NCI-H345 treated with DMSO at 0.1 percent for 48 hours (cell line): ENCODE data around the gene MCCD1.

Experiments
- DNase-seq: peaks from one replicate; lab custom pipeline; 2025; ENCODE audit not compliant: unreplicated experiment; lab: John Stamatoyannopoulos, UW

The MCCD1 gene

GRCh38 chr6:31568537-31568961, 39.8 kb downstream of the MCCD1 start:
- no peak for DNase-seq

DNA sequence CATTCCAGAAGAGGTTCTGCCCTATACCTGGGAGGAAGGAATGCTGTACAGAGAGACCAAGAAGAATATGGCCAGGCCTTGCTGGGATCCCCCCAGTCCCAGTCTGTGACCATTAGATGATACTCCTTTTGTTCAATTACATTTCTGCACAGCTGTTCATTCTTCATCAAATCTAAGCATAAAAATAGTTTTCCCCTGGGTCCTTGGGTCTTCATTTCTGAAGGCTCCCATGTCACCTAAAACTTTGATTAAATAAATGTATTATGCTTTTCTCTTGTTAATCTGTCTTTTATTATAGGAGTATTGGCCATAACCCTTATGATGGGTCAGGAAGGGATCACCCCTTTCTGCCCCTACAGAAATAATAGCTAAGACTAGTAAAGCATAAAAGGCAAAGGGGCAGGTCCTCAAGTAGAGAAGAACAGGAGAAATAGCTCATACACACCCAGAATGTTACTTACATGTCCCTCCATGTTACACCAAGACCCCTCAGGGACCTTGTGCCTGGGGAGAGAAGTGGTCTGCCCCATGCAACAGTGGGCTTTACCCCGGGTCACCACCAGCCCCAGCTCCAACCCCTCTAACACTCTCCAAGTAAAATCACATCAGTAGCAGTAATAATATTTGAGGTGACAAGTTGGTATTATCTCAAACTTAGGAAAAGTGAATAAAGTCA, 41.2 kb downstream of the MCCD1 start:
- no peak for DNase-seq

DNA sequence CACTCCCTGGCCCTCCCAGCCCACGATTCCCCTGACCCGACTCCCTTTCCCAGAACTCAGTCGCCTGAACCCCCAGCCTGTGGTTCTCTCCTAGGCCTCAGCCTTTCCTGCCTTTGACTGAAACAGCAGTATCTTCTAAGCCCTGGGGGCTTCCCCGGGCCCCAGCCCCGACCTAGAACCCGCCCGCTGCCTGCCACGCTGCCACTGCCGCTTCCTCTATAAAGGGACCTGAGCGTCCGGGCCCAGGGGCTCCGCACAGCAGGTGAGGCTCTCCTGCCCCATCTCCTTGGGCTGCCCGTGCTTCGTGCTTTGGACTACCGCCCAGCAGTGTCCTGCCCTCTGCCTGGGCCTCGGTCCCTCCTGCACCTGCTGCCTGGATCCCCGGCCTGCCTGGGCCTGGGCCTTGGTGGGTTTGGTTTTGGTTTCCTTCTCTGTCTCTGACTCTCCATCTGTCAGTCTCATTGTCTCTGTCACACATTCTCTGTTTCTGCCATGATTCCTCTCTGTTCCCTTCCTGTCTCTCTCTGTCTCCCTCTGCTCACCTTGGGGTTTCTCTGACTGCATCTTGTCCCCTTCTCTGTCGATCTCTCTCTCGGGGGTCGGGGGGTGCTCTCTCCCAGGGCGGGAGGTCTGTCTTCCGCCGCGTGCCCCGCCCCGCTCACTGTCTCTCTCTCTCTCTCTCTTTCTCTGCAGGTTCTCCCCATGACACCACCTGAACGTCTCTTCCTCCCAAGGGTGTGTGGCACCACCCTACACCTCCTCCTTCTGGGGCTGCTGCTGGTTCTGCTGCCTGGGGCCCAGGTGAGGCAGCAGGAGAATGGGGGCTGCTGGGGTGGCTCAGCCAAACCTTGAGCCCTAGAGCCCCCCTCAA, 43.5 kb downstream of the MCCD1 start, which contains the start of gene LTA:
Gene LTA, plus strand, starts transcription at position 249 of the 871 bp plus-strand sequence. Its CDS starts 454 bp downstream, at position 703.
- DNase-seq: no peak

DNA sequence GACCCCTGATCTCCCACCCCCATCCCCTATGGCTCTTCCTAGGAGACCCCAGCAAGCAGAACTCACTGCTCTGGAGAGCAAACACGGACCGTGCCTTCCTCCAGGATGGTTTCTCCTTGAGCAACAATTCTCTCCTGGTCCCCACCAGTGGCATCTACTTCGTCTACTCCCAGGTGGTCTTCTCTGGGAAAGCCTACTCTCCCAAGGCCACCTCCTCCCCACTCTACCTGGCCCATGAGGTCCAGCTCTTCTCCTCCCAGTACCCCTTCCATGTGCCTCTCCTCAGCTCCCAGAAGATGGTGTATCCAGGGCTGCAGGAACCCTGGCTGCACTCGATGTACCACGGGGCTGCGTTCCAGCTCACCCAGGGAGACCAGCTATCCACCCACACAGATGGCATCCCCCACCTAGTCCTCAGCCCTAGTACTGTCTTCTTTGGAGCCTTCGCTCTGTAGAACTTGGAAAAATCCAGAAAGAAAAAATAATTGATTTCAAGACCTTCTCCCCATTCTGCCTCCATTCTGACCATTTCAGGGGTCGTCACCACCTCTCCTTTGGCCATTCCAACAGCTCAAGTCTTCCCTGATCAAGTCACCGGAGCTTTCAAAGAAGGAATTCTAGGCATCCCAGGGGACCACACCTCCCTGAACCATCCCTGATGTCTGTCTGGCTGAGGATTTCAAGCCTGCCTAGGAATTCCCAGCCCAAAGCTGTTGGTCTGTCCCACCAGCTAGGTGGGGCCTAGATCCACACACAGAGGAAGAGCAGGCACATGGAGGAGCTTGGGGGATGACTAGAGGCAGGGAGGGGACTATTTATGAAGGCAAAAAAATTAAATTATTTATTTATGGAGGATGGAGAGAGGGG, 44.7 kb downstream of the MCCD1 start:
- DNase-seq: no peak

GRCh38 chr6:31574106-31575061, 45.6 kb downstream of the MCCD1 start:
- no peak for DNase-seq

DNA sequence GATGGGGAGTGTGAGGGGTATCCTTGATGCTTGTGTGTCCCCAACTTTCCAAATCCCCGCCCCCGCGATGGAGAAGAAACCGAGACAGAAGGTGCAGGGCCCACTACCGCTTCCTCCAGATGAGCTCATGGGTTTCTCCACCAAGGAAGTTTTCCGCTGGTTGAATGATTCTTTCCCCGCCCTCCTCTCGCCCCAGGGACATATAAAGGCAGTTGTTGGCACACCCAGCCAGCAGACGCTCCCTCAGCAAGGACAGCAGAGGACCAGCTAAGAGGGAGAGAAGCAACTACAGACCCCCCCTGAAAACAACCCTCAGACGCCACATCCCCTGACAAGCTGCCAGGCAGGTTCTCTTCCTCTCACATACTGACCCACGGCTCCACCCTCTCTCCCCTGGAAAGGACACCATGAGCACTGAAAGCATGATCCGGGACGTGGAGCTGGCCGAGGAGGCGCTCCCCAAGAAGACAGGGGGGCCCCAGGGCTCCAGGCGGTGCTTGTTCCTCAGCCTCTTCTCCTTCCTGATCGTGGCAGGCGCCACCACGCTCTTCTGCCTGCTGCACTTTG, 46.7 kb downstream of the MCCD1 start, which contains the start of gene TNF:
Gene TNF, plus strand, starts transcription at position 231 of the 567 bp plus-strand sequence. Its CDS starts 177 bp downstream, at position 408.
- DNase-seq: no peak

DNA sequence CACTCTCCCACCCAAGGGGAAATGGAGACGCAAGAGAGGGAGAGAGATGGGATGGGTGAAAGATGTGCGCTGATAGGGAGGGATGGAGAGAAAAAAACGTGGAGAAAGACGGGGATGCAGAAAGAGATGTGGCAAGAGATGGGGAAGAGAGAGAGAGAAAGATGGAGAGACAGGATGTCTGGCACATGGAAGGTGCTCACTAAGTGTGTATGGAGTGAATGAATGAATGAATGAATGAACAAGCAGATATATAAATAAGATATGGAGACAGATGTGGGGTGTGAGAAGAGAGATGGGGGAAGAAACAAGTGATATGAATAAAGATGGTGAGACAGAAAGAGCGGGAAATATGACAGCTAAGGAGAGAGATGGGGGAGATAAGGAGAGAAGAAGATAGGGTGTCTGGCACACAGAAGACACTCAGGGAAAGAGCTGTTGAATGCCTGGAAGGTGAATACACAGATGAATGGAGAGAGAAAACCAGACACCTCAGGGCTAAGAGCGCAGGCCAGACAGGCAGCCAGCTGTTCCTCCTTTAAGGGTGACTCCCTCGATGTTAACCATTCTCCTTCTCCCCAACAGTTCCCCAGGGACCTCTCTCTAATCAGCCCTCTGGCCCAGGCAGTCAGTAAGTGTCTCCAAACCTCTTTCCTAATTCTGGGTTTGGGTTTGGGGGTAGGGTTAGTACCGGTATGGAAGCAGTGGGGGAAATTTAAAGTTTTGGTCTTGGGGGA, 47.4 kb downstream of the MCCD1 start:
- DNase-seq: no peak

GRCh38 chr6:31576897-31577578, 48.3 kb downstream of the MCCD1 start:
- no peak for DNase-seq

- no peak for DNase-seq
Measured at GRCh38 chr6:31577579-31577966, 48.8 kb downstream of the MCCD1 start.

- no peak for DNase-seq
Measured at GRCh38 chr6:31578184-31579118, 49.7 kb downstream of the MCCD1 start.

GRCh38 chr6:31579119-31579505, 50.4 kb downstream of the MCCD1 start:
- no peak for DNase-seq
